Vagina (tissue), 2 donors: Measurements from ENCODE around the gene TM4SF5. TPM values are rescaled to one million over a fixed set of nuclear protein-coding genes. Genes with fewer than 3 reads are reported as not detected.

Experiments
- DNase-seq, 2 donors: peaks; one replicate each; pipeline ENCODE4 v3.0.0-alpha.2; 2017; ENCODE audit errors: extremely low spot score in 2 of 2
- H3K27ac ChIP-seq: fragments of 200-600 bp; sonication (generic); one replicate; pipeline ENCODE4 v1.5.1; 2019
- H3K27me3 ChIP-seq: fragments of 200-600 bp; sonication (generic); one replicate; pipeline ENCODE4 v1.5.1; 2019
- H3K36me3 ChIP-seq, 2 donors: fragments of 200-600 bp; sonication (generic); one replicate each; pipeline ENCODE4 v1.5.1; 2017 to 2019
- H3K4me1 ChIP-seq: fragments of 200-600 bp; sonication (generic); one replicate; pipeline ENCODE4 v1.5.1; 2019
- H3K4me3 ChIP-seq, 2 donors: fragments of 200-600 bp; sonication (generic); 1 replicate in 1 of 2; 2 replicates in 1 of 2; pipeline ENCODE4 v1.5.1; 2016 to 2019
- H3K9me3 ChIP-seq: fragments of 200-600 bp; sonication (generic); one replicate; pipeline ENCODE4 v1.5.1; 2019
- POLR2A ChIP-seq, 2 donors: fragments of 450-650 bp; IDR thresholded peaks; one replicate each; pipeline ENCODE4 v1.6.1; 2017; ENCODE audit warnings: antibody characterized with exemption in 2 of 2, mild to moderate bottlenecking in 2 of 2, moderate library complexity in 2 of 2
- POLR2AphosphoS5 ChIP-seq, 2 donors: sonication (generic); formaldehyde crosslinking; IDR thresholded peaks; one replicate each; pipeline ENCODE4 v1.9.0; 2017; ENCODE audit warnings: antibody characterized with exemption in 2 of 2, mild to moderate bottlenecking in 2 of 2, low read depth in 1 of 2; ENCODE audit not compliant: insufficient read depth in 1 of 2
- intact Hi-C: fragments of 100-400 bp; cut with DNase I; formaldehyde crosslinking; loops from one replicate; pipeline ENCODE4 v1.15.1; 2023
- total RNA-seq: library from RNA; depleted of rRNA; stranded (reverse); fragments of >200 nt; gene quantifications from one replicate; pipeline ENCODE4 v1.2.3, GENCODE V29; 2016
- TF ChIP-seq, protein P1 (sequence below), 3 experiments: fragments of 450-650 bp in 2 of 3; fragments of 200-600 bp in 1 of 3; sonication (generic) in 1 of 3; IDR thresholded peaks; one replicate each; pipeline ENCODE4 v1.5.1; 2017 to 2019; ENCODE audit warnings: antibody characterized with exemption in 3 of 3, mild to moderate bottlenecking in 2 of 3, moderate library complexity in 2 of 3

The TM4SF5 gene
- total RNA-seq, 1 donor from 2014 or later: not detected

DNA sequence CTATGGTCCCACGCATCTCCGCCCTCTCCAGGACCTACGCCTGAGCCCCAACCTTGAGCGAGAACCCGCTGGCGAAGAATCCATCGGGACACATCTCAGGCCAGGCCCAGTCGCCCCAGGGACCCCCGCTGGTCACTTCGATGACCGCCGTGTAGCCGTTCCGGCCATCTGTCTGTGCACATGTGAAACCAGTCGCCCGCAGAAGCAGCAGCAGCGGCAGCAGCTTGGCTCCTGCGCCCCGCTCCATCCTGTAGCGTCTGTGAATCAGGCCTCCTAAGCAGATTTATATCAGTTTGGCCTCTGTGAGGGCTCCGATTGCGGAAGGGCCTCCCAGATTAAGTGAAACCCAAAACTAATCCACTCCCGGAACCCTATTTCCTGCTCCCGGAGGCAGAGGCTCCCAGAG is 14.4 kb downstream of the TM4SF5 start, which contains the start of gene VMO1:
Gene VMO1, minus strand, starts transcription at position 259 of the 406 bp plus-strand sequence. Its CDS starts 12 bp downstream, at position 247.
- Histone ChIP-seq H3K4me1 (peaks cover 48% of the 10 kb centered on the region), H3K9me3 (no peaks in the 10 kb centered on the region), H3K27ac (peak within 1 kb of the TSS; percentile 17), H3K4me3 (peak within 1 kb of the TSS; percentile 30 to 46), H3K27me3 (no peaks in the 10 kb centered on the region), H3K36me3 (no peaks in the 10 kb centered on the region)
- TF ChIP-seq POLR2A (IDR thresholded peaks at IDR 0.05) (no peak), POLR2AphosphoS5 (IDR thresholded peaks at IDR 0.05; ENCODE audit: insufficient read depth in 1 of 2, low read depth in 1 of 2) (peak in 1 of 2 donors; percentile 25)
- TF ChIP-seq, protein P1, sequence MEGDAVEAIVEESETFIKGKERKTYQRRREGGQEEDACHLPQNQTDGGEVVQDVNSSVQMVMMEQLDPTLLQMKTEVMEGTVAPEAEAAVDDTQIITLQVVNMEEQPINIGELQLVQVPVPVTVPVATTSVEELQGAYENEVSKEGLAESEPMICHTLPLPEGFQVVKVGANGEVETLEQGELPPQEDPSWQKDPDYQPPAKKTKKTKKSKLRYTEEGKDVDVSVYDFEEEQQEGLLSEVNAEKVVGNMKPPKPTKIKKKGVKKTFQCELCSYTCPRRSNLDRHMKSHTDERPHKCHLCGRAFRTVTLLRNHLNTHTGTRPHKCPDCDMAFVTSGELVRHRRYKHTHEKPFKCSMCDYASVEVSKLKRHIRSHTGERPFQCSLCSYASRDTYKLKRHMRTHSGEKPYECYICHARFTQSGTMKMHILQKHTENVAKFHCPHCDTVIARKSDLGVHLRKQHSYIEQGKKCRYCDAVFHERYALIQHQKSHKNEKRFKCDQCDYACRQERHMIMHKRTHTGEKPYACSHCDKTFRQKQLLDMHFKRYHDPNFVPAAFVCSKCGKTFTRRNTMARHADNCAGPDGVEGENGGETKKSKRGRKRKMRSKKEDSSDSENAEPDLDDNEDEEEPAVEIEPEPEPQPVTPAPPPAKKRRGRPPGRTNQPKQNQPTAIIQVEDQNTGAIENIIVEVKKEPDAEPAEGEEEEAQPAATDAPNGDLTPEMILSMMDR (IDR thresholded peaks at IDR 0.05): no peak
- DNase-seq: no peak
- intact Hi-C loops: loop anchor here (5.0 to 10.0 kb wide), 3 partner anchors 51 to 106 kb away; partner anchors contain the start of genes ARRB2, CXCL16, MED11 and ZMYND15

DNA sequence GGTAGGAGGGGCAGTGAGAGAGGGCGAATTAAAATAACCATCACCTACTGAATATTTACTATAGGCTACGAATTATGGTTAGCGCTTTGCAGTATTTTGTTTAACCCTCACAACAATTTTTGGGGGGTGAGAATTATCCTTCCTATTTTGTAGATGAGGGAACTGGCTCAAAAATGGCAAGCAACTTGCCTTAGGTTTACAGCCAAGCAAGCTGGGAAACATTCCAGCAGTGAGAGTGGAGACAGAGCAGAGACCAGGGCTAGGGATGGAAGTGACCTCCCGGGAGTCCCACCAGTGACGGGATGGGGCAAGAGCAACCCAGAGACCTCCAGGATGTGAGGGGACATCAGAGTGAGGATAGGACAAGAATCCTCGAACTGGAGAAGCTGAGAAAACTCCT is 14.8 kb downstream of the TM4SF5 start:
- TF ChIP-seq POLR2AphosphoS5 (IDR thresholded peaks at IDR 0.05; ENCODE audit: insufficient read depth in 1 of 2, low read depth in 1 of 2) (no peak), POLR2A (IDR thresholded peaks at IDR 0.05) (no peak)
- TF ChIP-seq, protein P1 (IDR thresholded peaks at IDR 0.05): no peak
- no peaks in the 10 kb centered on the region for H3K36me3 ChIP-seq
- peaks cover 48% of the 10 kb centered on the region for H3K4me1 ChIP-seq
- no peak for DNase-seq
- H3K9me3 ChIP-seq: no peaks in the 10 kb centered on the region
- intact Hi-C loops: loop anchor here (5.0 to 10.0 kb wide), 3 partner anchors 52 to 106 kb away; partner anchors contain the start of genes ARRB2, CXCL16, MED11 and ZMYND15
- H3K27me3 ChIP-seq: no peaks in the 10 kb centered on the region
- peak overlapping the region; percentile 17 for H3K27ac ChIP-seq
- H3K4me3 ChIP-seq: peak overlapping the region; percentile 30 to 46

DNA sequence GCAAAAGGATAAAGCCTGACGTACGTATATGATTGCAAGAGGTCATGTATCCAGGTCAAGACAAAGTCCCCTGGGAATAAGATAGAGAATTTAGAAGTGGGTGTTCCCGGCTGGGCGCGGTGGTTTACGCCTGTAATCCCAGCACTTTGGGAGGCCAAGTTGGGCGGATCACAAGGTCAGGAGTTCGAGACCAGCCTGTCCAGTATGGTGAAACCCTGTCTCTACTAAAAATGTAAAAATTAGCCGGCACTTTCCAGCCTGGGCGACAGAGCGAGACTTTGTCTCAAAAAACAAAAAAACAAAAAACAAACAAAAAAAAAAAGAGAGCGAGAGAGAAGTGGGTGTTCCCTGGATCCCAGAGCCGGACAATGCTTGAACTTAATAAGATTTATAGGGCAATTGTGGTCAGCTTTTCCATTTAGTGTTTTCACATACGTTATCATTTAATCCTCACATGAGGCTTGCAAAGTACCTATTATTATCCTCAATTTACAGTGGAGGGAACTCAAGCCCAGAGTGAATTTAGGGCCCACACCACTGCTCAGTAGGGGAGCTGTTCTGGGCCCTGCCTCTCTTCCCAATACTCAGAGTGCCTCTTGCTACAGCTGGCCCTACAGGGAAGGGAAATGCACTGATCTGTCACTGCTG is 16.6 kb downstream of the TM4SF5 start:
- H3K4me1 ChIP-seq: peaks cover 48% of the 10 kb centered on the region
- intact Hi-C loops: loop anchor here (5.0 to 10.0 kb wide), 3 partner anchors 53 to 104 kb away; partner anchors contain the start of genes ARRB2, CXCL16, MED11 and ZMYND15
- H3K27ac ChIP-seq: peak overlapping the region; percentile 88
- TF ChIP-seq, protein P1 (IDR thresholded peaks at IDR 0.05): no peak
- TF ChIP-seq POLR2A (IDR thresholded peaks at IDR 0.05) (no peak), POLR2AphosphoS5 (IDR thresholded peaks at IDR 0.05; ENCODE audit: insufficient read depth in 1 of 2, low read depth in 1 of 2) (no peak)
- no peaks in the 10 kb centered on the region for H3K36me3 ChIP-seq
- peak overlapping the region in 1 of 2 donors; percentile 60 for H3K4me3 ChIP-seq
- H3K9me3 ChIP-seq: no peaks in the 10 kb centered on the region
- no peak for DNase-seq
- H3K27me3 ChIP-seq: no peaks in the 10 kb centered on the region

DNA sequence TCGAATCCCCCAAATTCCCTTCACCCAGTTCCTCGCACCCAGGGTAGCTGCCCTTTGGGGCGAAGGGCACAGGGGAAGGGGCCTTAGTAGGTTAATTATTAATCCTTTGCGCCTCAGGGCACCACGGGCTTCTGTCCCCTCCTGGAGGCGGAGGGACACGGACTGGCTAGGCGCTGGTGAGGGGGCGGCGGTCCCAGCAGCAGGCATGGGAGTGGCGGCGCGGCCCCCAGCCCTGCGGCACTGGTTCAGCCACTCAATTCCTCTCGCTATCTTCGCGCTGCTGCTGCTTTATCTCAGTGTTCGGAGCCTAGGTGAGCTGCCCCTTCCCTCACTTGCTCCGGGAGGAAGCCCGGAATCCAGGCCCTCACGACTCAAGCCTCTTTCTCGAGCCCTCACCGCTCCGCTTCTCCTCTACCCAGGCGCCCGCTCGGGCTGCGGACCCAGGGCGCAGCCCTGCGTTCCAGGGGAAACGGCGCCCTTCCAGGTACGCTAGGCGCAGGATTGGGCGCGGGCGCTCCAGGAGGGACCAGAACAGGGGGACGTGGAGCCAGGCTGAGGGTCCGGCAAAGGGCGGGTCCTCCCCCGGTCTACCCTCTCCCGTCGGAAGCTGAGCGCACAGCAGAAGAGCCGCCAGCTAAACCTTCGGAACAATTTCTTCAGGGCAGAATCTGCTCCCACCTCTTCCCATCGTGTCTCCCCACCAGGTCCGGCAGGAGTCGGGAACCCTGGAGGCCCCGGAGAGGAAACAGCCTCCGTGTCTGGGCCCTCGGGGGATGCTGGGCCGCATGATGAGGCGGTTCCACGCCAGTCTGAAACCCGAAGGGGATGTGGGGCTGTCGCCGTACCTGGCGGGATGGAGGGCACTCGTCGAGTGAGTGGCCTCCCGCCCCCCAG is 17.4 kb downstream of the TM4SF5 start, which contains the start of gene GLTPD2:
Gene GLTPD2, plus strand, starts transcription at position 158 of the 894 bp plus-strand sequence. Its CDS starts 48 bp downstream, at position 206.
- H3K27ac ChIP-seq: peak within 1 kb of the TSS; percentile 88
- no peak for DNase-seq
- peaks cover 48% of the 10 kb centered on the region for H3K4me1 ChIP-seq
- H3K36me3 ChIP-seq: no peaks in the 10 kb centered on the region
- peak within 1 kb of the TSS; percentile 60 to 80 for H3K4me3 ChIP-seq
- no peaks in the 10 kb centered on the region for H3K9me3 ChIP-seq
- intact Hi-C loops: loop anchor here (5.0 to 10.0 kb wide), 3 partner anchors 54 to 103 kb away; partner anchors contain the start of genes ARRB2, CXCL16, MED11 and ZMYND15
- TF ChIP-seq, protein P1 (IDR thresholded peaks at IDR 0.05): no peak
- TF ChIP-seq POLR2A (IDR thresholded peaks at IDR 0.05): no peak
- TF ChIP-seq POLR2AphosphoS5 (IDR thresholded peaks at IDR 0.05; ENCODE audit: insufficient read depth in 1 of 2, low read depth in 1 of 2): peak in 1 of 2 donors; percentile 10
- H3K27me3 ChIP-seq: no peaks in the 10 kb centered on the region
